ENCODE data around the gene TEDC1.

DNA sequence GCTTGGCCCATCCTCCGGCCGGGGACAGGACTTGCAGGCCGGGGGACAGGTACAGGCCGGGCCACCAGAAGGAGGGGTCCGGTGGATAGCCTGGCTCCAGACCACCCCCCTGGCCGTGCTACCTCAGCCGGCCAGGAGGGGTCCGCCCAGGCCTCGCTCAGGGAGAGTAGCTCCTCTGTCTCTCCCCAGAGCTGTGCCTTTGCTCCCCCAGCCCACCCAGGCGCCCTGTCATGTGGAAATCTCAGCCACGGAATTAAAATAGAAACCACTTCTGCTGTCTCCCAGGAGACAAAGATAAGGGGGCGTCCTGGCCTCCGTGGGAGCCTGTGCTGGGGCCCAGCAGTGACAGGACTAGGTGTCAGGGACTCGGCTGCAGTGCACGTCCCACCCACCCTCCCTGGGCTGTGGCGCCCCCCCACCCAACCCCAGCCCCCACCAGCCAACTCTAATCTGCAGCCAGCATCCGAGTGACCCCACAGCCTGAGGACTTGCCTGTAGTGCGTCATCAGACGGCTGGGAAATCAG, 19.7 kb upstream of the TEDC1 start:
- TF ChIP-seq, protein P1, sequence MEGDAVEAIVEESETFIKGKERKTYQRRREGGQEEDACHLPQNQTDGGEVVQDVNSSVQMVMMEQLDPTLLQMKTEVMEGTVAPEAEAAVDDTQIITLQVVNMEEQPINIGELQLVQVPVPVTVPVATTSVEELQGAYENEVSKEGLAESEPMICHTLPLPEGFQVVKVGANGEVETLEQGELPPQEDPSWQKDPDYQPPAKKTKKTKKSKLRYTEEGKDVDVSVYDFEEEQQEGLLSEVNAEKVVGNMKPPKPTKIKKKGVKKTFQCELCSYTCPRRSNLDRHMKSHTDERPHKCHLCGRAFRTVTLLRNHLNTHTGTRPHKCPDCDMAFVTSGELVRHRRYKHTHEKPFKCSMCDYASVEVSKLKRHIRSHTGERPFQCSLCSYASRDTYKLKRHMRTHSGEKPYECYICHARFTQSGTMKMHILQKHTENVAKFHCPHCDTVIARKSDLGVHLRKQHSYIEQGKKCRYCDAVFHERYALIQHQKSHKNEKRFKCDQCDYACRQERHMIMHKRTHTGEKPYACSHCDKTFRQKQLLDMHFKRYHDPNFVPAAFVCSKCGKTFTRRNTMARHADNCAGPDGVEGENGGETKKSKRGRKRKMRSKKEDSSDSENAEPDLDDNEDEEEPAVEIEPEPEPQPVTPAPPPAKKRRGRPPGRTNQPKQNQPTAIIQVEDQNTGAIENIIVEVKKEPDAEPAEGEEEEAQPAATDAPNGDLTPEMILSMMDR (conservative IDR thresholded peaks at IDR 0.05; ENCODE audit: low read depth, low read length) = peak; percentile 27; the same call in 1 of the 2 replicates
- no peak for TF ChIP-seq EZH2 (IDR thresholded peaks at IDR 0.05; ENCODE audit: borderline replicate concordance, low read depth, low read length, poor library complexity, severe bottlenecking)
